Measurements from ENCODE around the gene SYT3. TPM values are rescaled to one million over a fixed set of nuclear protein-coding genes. Genes with fewer than 3 reads are reported as not detected.

Gene SYT3
- total RNA-seq, 1 experiment from 2014 or later: 14.6 TPM

- DNase-seq (ENCODE audit: low spot score) (no peak), ATAC-seq (no peak)
- CTCF ChIA-PET: interaction anchor here (1.7 kb wide), 1 partner anchor 46 kb away, joined by 7 read pairs; no protein-coding TSS in a partner anchor
- peaks cover 3% of the 10 kb centered on the region; the same call in 1 of the 2 replicates for H3K36me3 Mint-ChIP-seq
- TF ChIP-seq ZNF425 (CRISPR knock-in tag; conservative IDR thresholded peaks at IDR 0.05) (no peak), CDX4 (CRISPR knock-in tag; IDR thresholded peaks at IDR 0.05; ENCODE audit: borderline replicate concordance) (no peak), ZNF317 (CRISPR knock-in tag; IDR thresholded peaks at IDR 0.05; ENCODE audit: borderline replicate concordance, low read depth) (no peak), USF2 (CRISPR knock-in tag; IDR thresholded peaks at IDR 0.05) (peak; percentile 62)
- POLR2A ChIA-PET: no interaction called here
- H3K4me1 Mint-ChIP-seq: peaks cover 24% of the 10 kb centered on the region
- 0 out of 2 replicates have a peak, but pooled peaks cover 4% of the 10 kb centered on the region for H3K9me3 Mint-ChIP-seq
- peaks cover 84% of the 10 kb centered on the region for H3K27me3 Mint-ChIP-seq (ENCODE audit: low read depth)
- H3K4me3 Mint-ChIP-seq: no peak overlapping the region; the same call in 1 of the 2 replicates
- no peak overlapping the region for H3K27ac Mint-ChIP-seq
These were observed 38.6 kb upstream of the SYT3 start for GRCh38 chr19:50678323-50678722.

- peaks cover 84% of the 10 kb centered on the region for H3K27me3 Mint-ChIP-seq (ENCODE audit: low read depth)
- peaks cover 3% of the 10 kb centered on the region; the same call in 1 of the 2 replicates for H3K36me3 Mint-ChIP-seq
- peak overlapping the region; percentile 2; the same call in 1 of the 2 replicates for H3K4me3 Mint-ChIP-seq
These were observed 38.0 kb upstream of the SYT3 start for GRCh38 chr19:50677636-50678035.

More at GRCh38 chr19:50677636-50678035, 38.0 kb upstream of the SYT3 start:
- H3K9me3 Mint-ChIP-seq: 0 out of 2 replicates have a peak, but pooled peaks cover 4% of the 10 kb centered on the region
- ATAC-seq: peak; percentile 13; the same call in 1 of the 2 replicates
- TF ChIP-seq ERG (CRISPR knock-in tag; IDR thresholded peaks at IDR 0.05) (no peak), RORB (CRISPR knock-in tag; IDR thresholded peaks at IDR 0.05) (no peak), NFE2L1 (CRISPR knock-in tag; IDR thresholded peaks at IDR 0.05) (no peak), ZNF396 (CRISPR knock-in tag; IDR thresholded peaks at IDR 0.05; ENCODE audit: borderline replicate concordance) (no peak), IRF1 (CRISPR knock-in tag; IDR thresholded peaks at IDR 0.05) (no peak), ZNF532 (CRISPR knock-in tag; IDR thresholded peaks at IDR 0.05; ENCODE audit: borderline replicate concordance) (no peak), MAX (CRISPR knock-in tag; IDR thresholded peaks at IDR 0.05) (peak; percentile 48; the same call in 1 of the 2 replicates)
- H3K4me1 Mint-ChIP-seq: peaks cover 31% of the 10 kb centered on the region
- H3K27ac Mint-ChIP-seq: no peak overlapping the region
- no peak for DNase-seq (ENCODE audit: low spot score)
- CTCF ChIA-PET: interaction anchor here (1.7 kb wide), 1 partner anchor 47 kb away, joined by 7 read pairs; no protein-coding TSS in a partner anchor
- POLR2A ChIA-PET: no interaction called here
